AML-193 (cell line): ENCODE results near the gene ATP6V1B1.

Experiments used
- DNase-seq, 2 experiments: peaks; one replicate each; lab custom pipeline; 2025; lab: John Stamatoyannopoulos, UW

The ATP6V1B1 gene

DNA sequence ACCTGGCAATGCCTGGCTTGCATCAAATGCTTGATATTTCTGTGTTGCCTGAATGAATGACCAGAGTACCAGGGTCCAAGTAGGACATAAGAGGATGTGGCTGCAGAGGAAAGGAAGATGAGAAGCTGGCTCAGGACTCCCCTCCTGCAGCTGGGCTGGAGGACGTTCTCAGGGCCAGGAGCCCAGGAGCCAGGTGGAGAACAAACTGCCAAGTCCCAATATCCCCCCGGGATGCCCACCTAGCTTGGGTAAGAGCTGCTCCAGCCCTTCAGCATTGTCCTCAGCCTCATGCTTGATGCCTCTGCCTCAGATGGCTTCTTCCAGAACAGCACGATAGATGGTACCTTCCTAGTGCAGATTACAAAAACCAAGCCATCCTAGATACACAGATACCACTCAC, 8.6 kb upstream of the ATP6V1B1 start:
- DNase-seq = no peak

- DNase-seq = no peak
These were observed 8.1 kb upstream of the ATP6V1B1 start for GRCh38 chr2:70927641-70928040.

DNA sequence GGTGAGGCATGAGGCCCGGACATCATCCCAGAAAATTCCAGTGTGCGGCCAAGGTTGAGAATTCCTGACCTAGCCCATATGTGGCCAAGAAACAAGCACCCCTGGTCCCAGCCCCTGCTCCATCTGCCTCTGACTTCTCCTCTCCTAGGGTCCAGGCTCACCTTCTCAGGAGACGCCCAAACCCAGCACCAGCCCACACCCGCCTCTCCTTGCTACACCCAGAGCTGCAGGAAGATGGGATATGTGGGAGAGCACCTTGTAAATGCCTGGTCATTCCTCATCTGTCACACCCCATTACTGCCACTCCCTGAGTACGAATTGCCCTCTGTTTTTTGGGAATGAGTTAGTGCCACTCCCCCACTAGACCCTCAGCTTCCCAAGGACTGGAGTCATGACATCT, 7.3 kb upstream of the ATP6V1B1 start:
- no peak for DNase-seq

DNA sequence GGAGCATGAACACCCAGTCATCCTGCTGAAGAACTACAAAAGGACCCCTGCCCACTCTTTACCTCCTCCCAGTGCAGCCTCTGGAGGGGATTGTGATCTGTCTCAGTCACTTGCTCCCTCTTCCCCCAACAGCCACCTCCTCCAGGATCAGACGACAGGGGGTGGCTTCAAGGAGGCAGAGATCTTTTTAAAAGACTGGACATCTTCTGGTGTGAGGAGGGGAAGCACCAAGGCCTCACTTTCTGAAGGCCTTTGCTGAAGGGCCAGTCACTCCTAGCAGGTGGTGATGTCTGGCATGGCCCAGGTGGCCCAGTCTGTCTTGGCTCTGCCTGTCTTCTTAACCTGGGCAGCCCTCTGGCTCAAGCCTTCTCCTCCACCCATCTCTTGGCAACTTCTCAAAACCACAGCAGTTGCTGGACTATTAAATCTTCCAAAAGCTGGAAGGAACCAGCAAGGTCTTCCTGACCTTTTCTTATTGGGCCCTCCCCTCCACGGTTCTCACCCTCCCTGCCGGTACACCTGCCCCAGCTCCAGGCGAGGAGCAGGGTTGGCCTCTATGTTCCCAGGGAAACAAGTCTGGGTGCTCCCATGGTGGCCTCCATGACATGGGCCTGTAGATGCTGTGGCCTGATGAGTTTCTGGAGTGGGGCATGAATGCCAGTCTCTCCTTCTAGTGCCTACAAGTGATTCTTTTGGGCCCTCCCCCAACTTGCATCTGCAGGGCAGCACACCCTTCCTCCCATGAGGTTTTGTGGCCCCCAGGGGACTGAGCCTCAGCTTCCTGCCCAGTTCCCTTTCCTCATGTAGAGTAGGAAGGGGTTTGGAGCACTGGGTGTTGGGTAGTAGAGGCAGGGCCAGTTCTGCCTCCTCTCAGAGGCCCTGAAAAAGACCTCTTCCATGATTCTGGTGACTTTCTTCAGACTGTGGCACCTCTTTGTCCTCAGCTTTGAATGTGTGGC, 5.0 kb upstream of the ATP6V1B1 start:
- DNase-seq = no peak

DNA sequence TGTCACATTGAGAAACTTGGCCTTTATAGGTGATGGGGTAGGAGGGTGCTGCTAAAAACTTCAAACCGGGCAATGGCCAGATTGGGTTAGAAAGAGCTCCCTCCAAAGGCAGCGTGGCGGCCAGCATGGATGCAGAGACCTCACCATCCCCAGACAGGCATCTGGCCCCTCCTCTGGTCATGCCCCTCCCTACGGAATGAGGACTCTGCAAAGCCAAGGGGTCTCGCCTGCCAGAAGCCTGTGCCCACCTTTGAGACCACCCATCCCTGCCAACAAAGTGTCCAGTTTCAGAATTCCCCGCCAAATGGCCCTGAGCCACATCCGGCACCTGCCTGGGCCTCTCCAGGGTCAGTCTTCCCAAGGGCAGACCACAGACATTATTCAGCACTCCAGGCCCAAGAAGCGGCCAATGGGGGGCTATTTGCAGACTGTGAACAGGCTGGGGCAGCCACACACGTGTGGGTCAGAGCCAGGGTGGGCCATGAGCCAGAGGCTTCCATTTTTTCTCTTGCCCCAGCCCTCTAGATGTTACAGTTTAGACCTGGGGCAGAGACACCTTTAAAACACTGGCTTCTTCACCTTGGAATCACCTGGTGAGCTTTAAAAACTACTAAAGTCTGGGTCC, 4.2 kb upstream of the ATP6V1B1 start:
- no peak for DNase-seq

DNA sequence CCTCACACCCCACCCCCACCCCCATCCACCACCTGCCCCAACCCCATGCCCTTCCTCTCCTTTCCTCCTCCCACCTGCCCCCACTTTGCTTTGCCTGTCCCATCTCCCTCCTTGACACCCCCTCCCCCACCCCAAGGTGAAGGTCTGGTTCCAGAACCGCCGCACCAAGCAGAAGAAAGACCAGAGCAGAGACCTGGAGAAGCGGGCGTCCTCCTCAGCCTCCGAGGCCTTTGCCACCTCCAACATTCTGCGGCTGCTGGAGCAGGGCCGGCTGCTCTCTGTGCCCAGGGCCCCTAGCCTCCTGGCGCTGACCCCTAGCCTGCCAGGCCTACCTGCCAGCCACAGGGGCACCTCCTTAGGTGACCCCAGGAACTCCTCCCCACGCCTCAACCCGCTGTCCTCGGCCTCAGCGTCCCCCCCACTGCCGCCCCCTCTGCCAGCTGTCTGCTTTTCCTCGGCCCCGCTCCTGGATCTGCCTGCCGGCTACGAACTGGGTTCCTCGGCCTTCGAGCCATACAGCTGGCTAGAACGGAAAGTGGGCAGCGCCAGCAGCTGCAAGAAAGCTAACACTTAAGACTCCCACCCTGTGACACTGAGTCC, 3.0 kb upstream of the ATP6V1B1 start:
- DNase-seq = no peak

DNA sequence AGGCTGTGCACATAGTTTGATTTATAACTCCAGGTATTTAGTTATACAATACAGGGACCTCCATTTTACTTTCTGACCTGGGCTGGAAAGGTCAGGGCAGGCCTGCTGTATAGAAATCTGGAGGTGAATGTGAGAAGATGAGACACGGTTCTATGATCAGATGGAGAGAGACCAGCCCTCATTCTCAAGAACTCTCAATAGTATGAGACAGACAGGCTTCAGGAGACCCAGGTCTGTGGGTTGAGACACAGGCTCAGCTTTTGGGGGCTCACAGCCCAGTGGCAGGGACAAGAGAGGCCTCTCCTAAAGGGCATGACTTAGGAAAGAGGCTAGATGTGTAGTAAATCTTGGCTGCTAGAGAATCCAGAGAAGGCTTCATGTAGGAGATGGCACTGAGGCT, 719 bp upstream of the ATP6V1B1 start:
- no peak for DNase-seq

GRCh38 chr2:70936165-70936978, 672 bp downstream of the ATP6V1B1 start:
- DNase-seq = no peak

- no peak for DNase-seq
These were observed 1.5 kb downstream of the ATP6V1B1 start for GRCh38 chr2:70936979-70937811.

DNA sequence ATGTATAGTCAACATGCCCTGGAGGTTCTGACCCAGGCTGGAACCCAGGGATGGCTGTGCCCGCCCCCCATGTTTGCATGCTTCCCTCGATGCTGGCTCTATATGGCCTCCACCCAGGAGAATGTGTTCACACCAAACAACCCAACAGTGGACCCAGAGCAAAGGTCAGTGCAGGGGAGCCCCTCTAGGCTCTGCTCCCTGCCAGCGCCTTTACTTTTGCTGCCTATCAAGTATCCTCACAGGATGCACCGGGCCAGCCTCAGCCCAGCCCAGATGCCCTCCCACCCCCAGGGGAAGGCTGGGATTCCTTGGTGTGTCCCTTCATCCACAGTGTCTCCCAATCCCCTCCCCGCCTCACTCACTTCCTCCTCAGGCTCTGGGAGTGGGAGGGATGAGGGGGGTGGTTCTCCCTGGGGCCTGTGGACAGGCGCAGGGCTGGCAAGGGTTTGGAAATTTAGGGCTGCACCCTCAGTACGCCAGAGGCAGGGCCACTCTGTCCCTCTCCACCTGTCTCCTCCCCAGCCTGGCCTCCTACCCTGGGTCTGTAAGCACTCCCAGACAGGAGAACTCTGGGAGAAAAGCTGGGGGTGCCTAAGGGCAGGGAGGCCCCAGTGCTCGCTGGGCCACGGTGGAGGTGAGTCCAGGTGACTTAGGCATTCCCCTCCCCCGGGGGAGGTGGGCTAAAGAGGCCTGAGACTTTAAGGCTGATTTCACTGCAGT, 2.3 kb downstream of the ATP6V1B1 start:
- no peak for DNase-seq

- DNase-seq = no peak
These were observed 2.9 kb downstream of the ATP6V1B1 start for GRCh38 chr2:70938586-70938950.

- DNase-seq = no peak
These were observed 3.5 kb downstream of the ATP6V1B1 start for GRCh38 chr2:70939001-70939838.

DNA sequence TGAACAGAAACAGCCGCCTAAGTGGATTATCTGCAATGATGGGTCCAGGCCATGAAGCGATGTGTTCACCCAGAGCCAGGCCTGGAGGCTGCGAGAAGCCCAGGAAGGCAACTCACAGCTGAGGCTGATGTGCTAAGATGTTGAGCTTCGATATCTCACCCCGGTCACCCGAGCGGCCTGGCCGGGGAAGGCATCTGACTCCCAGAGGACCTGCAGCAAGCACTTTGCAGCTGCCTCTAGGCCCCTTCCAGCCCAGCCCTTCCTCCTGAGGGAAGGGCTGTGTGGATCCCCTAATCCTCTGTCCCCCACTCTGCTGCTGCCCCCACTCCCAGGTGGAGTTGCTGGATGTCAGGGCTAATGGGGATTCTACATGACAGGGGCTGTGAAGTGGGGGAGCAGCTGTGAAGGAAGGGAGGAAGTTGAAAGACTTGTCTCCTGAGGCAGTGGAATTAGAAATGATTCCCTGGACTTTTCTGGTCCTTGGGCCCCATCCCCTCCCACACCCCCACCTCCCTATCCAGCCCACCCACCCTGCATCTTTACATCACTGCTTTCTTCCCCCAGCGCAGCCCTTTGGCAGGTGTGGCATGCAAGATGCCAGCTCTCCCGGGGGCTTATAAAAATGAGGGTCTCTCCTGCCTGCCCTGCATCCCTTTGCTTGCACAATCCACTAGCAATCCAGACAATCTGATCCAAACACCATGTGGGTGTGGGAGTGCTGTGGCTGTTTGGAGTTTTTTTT, 4.3 kb downstream of the ATP6V1B1 start:
- DNase-seq = no peak

DNA sequence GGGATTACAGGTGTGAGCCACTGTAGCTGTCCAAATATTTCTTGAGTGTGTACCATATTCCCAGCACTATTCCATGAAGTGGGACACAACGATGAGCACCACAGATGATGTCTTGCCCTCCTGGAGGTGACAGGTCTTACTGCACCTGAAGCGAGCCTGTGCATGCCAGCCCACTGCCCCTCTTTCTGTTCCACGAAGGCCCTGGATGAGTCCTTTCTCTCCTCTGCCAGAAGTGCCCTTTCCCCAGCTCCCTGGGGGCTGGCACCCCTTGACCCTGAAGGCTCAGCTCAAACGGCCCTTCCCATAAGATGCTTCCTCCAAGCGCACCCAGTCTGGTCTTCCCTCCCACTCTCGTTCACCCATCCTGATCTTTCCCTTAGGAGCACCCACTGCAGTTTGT, 5.5 kb downstream of the ATP6V1B1 start:
- DNase-seq = no peak

- no peak for DNase-seq
These were observed 6.0 kb downstream of the ATP6V1B1 start for GRCh38 chr2:70941701-70942100.

DNA sequence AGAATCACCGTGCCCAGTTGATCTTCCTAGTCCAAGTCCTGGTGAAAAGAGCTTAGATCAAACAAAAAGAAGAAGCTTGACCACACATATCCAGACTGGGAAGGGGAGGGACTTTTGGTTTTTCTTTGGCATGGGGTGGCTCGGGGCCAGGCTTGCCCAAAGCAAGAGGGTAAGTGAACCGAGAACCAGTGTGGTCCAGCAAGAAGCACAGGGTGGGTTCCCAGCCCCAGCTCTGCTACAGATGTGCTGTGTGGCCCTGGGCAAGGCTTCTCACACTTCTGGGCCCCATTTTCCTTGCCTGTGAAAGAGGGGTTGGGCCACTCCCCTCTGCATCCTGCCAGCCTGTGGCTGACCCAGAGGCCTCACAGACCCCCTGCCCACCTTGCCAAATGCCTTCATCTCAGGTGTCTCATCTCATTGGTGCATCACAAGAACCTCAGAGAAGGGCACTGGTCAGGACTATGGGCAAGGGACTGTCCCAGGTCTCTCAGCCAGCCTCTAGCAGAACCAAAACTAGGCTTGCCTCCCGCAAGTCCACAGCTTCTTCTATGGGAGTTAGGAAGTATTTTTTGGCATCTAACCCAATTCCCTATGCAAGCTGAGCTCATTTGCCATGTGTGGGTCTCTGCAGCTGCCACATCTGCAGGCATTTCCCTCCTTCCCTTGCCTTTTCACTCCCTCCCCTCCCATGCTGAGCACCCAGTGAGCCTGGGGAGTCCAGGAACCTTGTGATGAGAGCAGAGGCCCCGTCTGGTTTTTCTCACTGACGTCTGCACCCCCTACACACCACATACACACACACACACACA, 6.9 kb downstream of the ATP6V1B1 start:
- DNase-seq = no peak

DNA sequence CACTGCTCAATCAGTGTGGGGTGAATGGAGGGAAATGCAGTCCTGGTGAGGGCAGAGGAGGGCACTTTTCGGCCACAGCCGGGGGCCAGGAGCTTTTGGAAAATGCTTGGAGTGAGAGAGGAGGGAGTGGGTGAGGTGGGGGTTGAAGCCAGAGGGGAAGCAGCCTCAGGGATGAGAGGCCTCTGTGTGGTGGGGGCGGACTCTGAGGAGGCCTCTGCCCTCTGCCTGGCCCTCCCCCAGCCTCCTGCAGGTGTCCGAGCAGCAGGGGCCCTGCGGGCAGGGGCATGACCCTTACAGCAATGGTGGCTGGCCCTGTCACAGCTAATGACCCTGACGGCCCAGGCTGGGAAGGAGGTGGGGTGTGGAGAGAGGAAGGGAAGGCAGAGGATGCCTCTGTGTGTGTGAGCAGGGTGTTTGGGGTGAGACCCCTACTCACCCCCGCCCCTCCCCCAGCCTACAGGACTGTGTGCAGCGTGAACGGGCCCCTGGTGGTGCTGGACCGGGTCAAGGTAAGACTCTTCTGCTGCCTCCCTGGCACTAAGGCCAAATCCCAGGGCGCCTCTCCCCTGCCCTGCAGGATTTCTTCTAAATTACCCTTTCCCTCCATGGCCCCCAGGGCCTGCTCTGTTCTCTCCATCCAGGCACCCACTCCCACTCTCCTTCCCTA, 7.6 kb downstream of the ATP6V1B1 start:
- no peak for DNase-seq
